A549 (cell line): Measurements from ENCODE around the gene CD53. TPM values are rescaled to one million over a fixed set of nuclear protein-coding genes. Genes with fewer than 3 reads are reported as not detected.
"Not testable (repeated sequence)": the region's sequence is repeated elsewhere in the genome, so short reads cannot be mapped to it uniquely, and the experiment has no call there.

Source experiments
- ATAC-seq, 2 experiments: fragments of 200-7000 bp in 1 of 2; fragments of >200 bp in 1 of 2; cut with Nextera tagmentation in 1 of 2; cut with Tn5 transposase in 1 of 2; 3 replicates each; pipeline versions ENCODE4 v1.8.0 to v1.9.1; 2018 to 2020; ENCODE audit warnings: mild to moderate bottlenecking in 1 of 2, moderate library complexity in 1 of 2
- CTCF ChIA-PET: fragments of 300-600 bp; sonication (Branson Sonifier 250); formaldehyde crosslinking; extraction: SDS; loops from one replicate; lab custom pipeline; 2021; ENCODE audit warnings: antibody characterized with exemption, inconsistent platforms; lab: Yijun Ruan, JAX
- POLR2A ChIA-PET: fragments of 350-600 bp; formaldehyde crosslinking; extraction: SDS; loops from one replicate; lab custom pipeline; 2021; ENCODE audit warnings: antibody characterized with exemption, inconsistent platforms; lab: Yijun Ruan, JAX
- DNase-seq, 2 experiments: peaks; one replicate each; pipeline versions ENCODE4 v3.0.0 to v3.0.0-alpha.2; 2011 to 2016; ENCODE audit warnings: low read depth in 1 of 2, low spot score in 1 of 2
- FAIRE-seq: peaks from 2 replicates; lab custom pipeline; 2011; peaks lifted over from hg19 to GRCh38; lab: Jason Lieb, UNC
- H3K27ac ChIP-seq, 2 experiments: fragments of >200 bp; sonication (Bioruptor Twin); formaldehyde crosslinking; 3 replicates each; pipeline ENCODE4 v1.5.1; 2016 to 2017
- H3K4me1 ChIP-seq: fragments of >200 bp; sonication (Bioruptor Twin); formaldehyde crosslinking; 3 replicates; pipeline ENCODE4 v1.6.1; 2016
- H3K4me2 ChIP-seq: fragments of >200 bp; sonication (Bioruptor Twin); formaldehyde crosslinking; 3 replicates; pipeline ENCODE4 v1.6.1; 2016
- H3K4me3 ChIP-seq: fragments of >200 bp; sonication (Bioruptor Twin); formaldehyde crosslinking; 3 replicates; pipeline ENCODE4 v1.5.1; 2016
- H3K9me3 ChIP-seq: fragments of >200 bp; sonication (Bioruptor Twin); formaldehyde crosslinking; 3 replicates; pipeline ENCODE4 v1.6.1; 2016
- ATOH8 ChIP-seq: fragments of 250-450 bp; sonication (Bioruptor Pico); IDR thresholded peaks from 2 replicates; pipeline ENCODE4 v1.5.0; 2020; ENCODE audit warnings: low read depth, mild to moderate bottlenecking, moderate library complexity
- E2F6 ChIP-seq: IDR thresholded peaks from 2 replicates; pipeline ENCODE4 v1.6.1; 2012; ENCODE audit warnings: low read depth, borderline replicate concordance
- ELK1 ChIP-seq: fragments of 150-350 bp; IDR thresholded peaks from 2 replicates; pipeline ENCODE4 v1.6.1; 2014; ENCODE audit warnings: low read depth, mild to moderate bottlenecking, low read length
- FOSL2 ChIP-seq, 2 experiments: fragments of 450-650 bp in 1 of 2; fragments of >200 bp in 1 of 2; sonication (Bioruptor Twin) in 1 of 2; formaldehyde crosslinking; IDR thresholded peaks; 2 replicates each; pipeline versions ENCODE4 v1.5.0 to v1.6.1; 2016 to 2020; ENCODE audit warnings: mild to moderate bottlenecking in 1 of 2, moderate library complexity in 1 of 2
- FOXS1 ChIP-seq: fragments of 250-450 bp; sonication (Bioruptor Pico); IDR thresholded peaks from 2 replicates; pipeline ENCODE4 v1.5.0; 2020; ENCODE audit warnings: mild to moderate bottlenecking, moderate library complexity
- HOXA7 ChIP-seq: fragments of 250-450 bp; sonication (Bioruptor Pico); IDR thresholded peaks from 2 replicates; pipeline ENCODE4 v1.5.0; 2020; ENCODE audit warnings: mild to moderate bottlenecking, moderate library complexity
- JUN ChIP-seq, 2 experiments: fragments of >200 bp; sonication (Bioruptor Twin); formaldehyde crosslinking; IDR thresholded peaks; 2 replicates in 1 of 2; 3 replicates in 1 of 2; pipeline ENCODE4 v1.6.1; 2016 to 2017
- KDM1A ChIP-seq: fragments of 200-600 bp; sonication (generic); IDR thresholded peaks from 2 replicates; pipeline ENCODE4 v1.6.1; 2016; ENCODE audit warnings: low read depth, mild to moderate bottlenecking
- MAZ ChIP-seq: fragments of 150-350 bp; IDR thresholded peaks from 2 replicates; pipeline ENCODE4 v1.6.1; 2014; ENCODE audit warnings: antibody characterized with exemption, low read depth, low read length, borderline replicate concordance
- MYC ChIP-seq: IDR thresholded peaks from 2 replicates; pipeline ENCODE4 v1.6.1; 2012; ENCODE audit warnings: mild to moderate bottlenecking, inconsistent platforms, low read length, improper control_type of control experiment, borderline replicate concordance
- NPAS2 ChIP-seq: fragments of 250-450 bp; sonication (Bioruptor Pico); IDR thresholded peaks from 2 replicates; pipeline ENCODE4 v1.8.0; 2022; ENCODE audit warnings: mild to moderate bottlenecking, moderate library complexity, borderline replicate concordance
- NR3C1 ChIP-seq: fragments of >200 bp; sonication (Bioruptor Twin); formaldehyde crosslinking; IDR thresholded peaks from 3 replicates; pipeline ENCODE4 v1.6.1; 2017
- POLR2A ChIP-seq: IDR thresholded peaks from 2 replicates; pipeline ENCODE4 v1.6.1; 2012; ENCODE audit warnings: mild to moderate bottlenecking, low read length
- RARB ChIP-seq: fragments of 250-450 bp; sonication (Bioruptor Pico); IDR thresholded peaks from 2 replicates; pipeline ENCODE4 v1.8.0; 2021; ENCODE audit warnings: mild to moderate bottlenecking, moderate library complexity
- RFX5 ChIP-seq: fragments of 450-650 bp; IDR thresholded peaks from 2 replicates; pipeline ENCODE4 v1.7.1; 2014; ENCODE audit warnings: antibody characterized with exemption, mild to moderate bottlenecking, moderate library complexity
- RNF2 ChIP-seq: fragments of 200-600 bp; sonication (generic); IDR thresholded peaks from 2 replicates; pipeline ENCODE4 v1.6.1; 2016; ENCODE audit warnings: low read depth, mild to moderate bottlenecking, antibody characterized with exemption, moderate library complexity, borderline replicate concordance
- ZNF302 ChIP-seq: fragments of 250-450 bp; sonication (Bioruptor Pico); IDR thresholded peaks from 2 replicates; pipeline ENCODE4 v1.9.0; 2021; ENCODE audit warnings: inconsistent platforms, mild to moderate bottlenecking, moderate library complexity
- WGBS: methylation state at CpG from one replicate; pipeline ENCODE4 v1.1.6; 2017; ENCODE audit errors: missing lambda C conversion rate; 5-methylcytosine and 5-hydroxymethylcytosine counted together
- polyA plus RNA-seq, 4 experiments: library from polyadenylated mRNA; depleted of rRNA in 3 of 4; stranded (reverse); fragments of >200 nt; fragmentation: RNase III in 1 of 4; extraction: RNeasy Plus Mini Kit Qiagen cat#74134 plus additional on column Dnase treatment in 1 of 4; gene quantifications; 2 replicates in 3 of 4; 3 replicates in 1 of 4; pipeline ENCODE4 v1.2.3, GENCODE V29; 2011 to 2017

Gene CD53
- polyA plus RNA-seq, 2 of the 4 experiments (the other 2 are of a cell fraction), result not detected

GRCh38 chr1:110859062-110859461 is 13.9 kb upstream of the CD53 start:
- Histone ChIP-seq H3K4me1 (no peaks in the 10 kb centered on the region), H3K4me2 (no peak overlapping the region), H3K4me3 (no peak overlapping the region), H3K9me3 (no peaks in the 10 kb centered on the region; the same call in 2 of the 3 replicates), H3K27ac (no peak overlapping the region)
- FAIRE-seq (no peak), DNase-seq (no peak), ATAC-seq (no peak)
- ChIA-PET POLR2A (no interaction called here), CTCF (no interaction called here)
- no peak for TF ChIP-seq RARB
- no peak for TF ChIP-seq ELK1
- WGBS, result 7% methylated on average over 2 of the region's 2 CpGs

GRCh38 chr1:110860174-110860573 is 12.8 kb upstream of the CD53 start:
- WGBS, result 7% methylated on average over 2 of the region's 2 CpGs
- DNase-seq, result no peak
- no peak for FAIRE-seq
- TF ChIP-seq RNF2 (no peak), FOXS1 (CRISPR knock-in tag) (no peak), KDM1A (no peak), E2F6 (no peak), NR3C1 (no peak), RFX5 (no peak), JUN (IDR thresholded peaks at IDR 0.05) (no peak), MAZ (no peak), NPAS2 (CRISPR knock-in tag) (no peak), HOXA7 (CRISPR knock-in tag) (no peak), POLR2A (no peak)
- TF ChIP-seq, all 56 proteins: peak for 0
- no peak overlapping the region for H3K4me3 ChIP-seq
- no peak overlapping the region for H3K27ac ChIP-seq
- no peak overlapping the region for H3K4me2 ChIP-seq
- no peaks in the 10 kb centered on the region; the same call in 2 of the 3 replicates for H3K9me3 ChIP-seq
- H3K4me1 ChIP-seq, result no peaks in the 10 kb centered on the region
- CTCF ChIA-PET, result no interaction called here
- POLR2A ChIA-PET, result no interaction called here
- no peak for ATAC-seq

GRCh38 chr1:110860620-110861019 is 12.3 kb upstream of the CD53 start:
- CTCF ChIA-PET, FAIRE-seq, H3K4me2 ChIP-seq, H3K27ac ChIP-seq, H3K4me3 ChIP-seq, H3K9me3 ChIP-seq, DNase-seq, POLR2A ChIA-PET, ATAC-seq, H3K4me1 ChIP-seq: not testable (repeated sequence)
- 16% methylated on average over 1 of the region's 2 CpGs for WGBS

- H3K27ac ChIP-seq, H3K9me3 ChIP-seq, DNase-seq, CTCF ChIA-PET, FAIRE-seq, H3K4me3 ChIP-seq, H3K4me1 ChIP-seq, H3K4me2 ChIP-seq, POLR2A ChIA-PET, ATAC-seq: not testable (repeated sequence)
- WGBS, result 6% methylated on average over 1 of the region's 1 CpG
Observed at GRCh38 chr1:110861942-110862341, 11.0 kb upstream of the CD53 start.

GRCh38 chr1:110864287-110864686 is 8.7 kb upstream of the CD53 start:
- CTCF ChIA-PET, result no interaction called here

More at GRCh38 chr1:110864287-110864686, 8.7 kb upstream of the CD53 start:
- Histone ChIP-seq H3K4me3 (no peak overlapping the region), H3K27ac (no peak overlapping the region), H3K4me2 (no peak overlapping the region), H3K9me3 (no peaks in the 10 kb centered on the region; the same call in 1 of the 3 replicates), H3K4me1 (no peaks in the 10 kb centered on the region)
- no peak for ATAC-seq
- no peak for DNase-seq
- no peak for TF ChIP-seq FOSL2 (IDR thresholded peaks at IDR 0.05)
- no peak for TF ChIP-seq FOSL2 (CRISPR knock-in tag; IDR thresholded peaks at IDR 0.05)
- no peak for TF ChIP-seq MYC
- TF ChIP-seq ZNF302 (CRISPR knock-in tag), result no peak
- no peak for TF ChIP-seq HOXA7 (CRISPR knock-in tag)
- TF ChIP-seq ATOH8 (CRISPR knock-in tag), result no peak
- 0% methylated on average over 1 of the region's 1 CpG for WGBS
- no peak for FAIRE-seq
- POLR2A ChIA-PET, result no interaction called here
